ENCODE measurements around the gene AKAP1. TPM values are rescaled to one million over a fixed set of nuclear protein-coding genes. Genes with fewer than 3 reads are reported as not detected.

AKAP1 gene
- total RNA-seq, 2 experiments from 2014 or later: 39.5 to 43.2 TPM

Other genes with a start within 250 kb of the AKAP1 start
- gene TRIM25, start 171.2 kb upstream of the AKAP1 start, total RNA-seq: 100 to 1,000 TPM; 109 to 115 TPM
- gene COIL, start 124.2 kb upstream of the AKAP1 start, total RNA-seq: 10 to 100 TPM; 21.6 to 22.4 TPM
- 10 to 100 TPM; 16.0 to 16.2 TPM for gene SCPEP1, start 107.1 kb upstream of the AKAP1 start, total RNA-seq
- 10 to 100 TPM; 48.0 to 49.4 TPM for gene MSI2, start 171.3 kb downstream of the AKAP1 start, total RNA-seq

Measured in activated naive CD8-positive, alpha-beta T cell treated with anti-CD3 and anti-CD28 coated beads for 36 hours (primary cell).